Stimulated activated naive CD8-positive, alpha-beta T cell treated with anti-CD3 and anti-CD28 coated beads, Interleukin-15, amount 100 ng/mL, for 72 hours (primary cell): ENCODE data around the gene ALPK3.

Source experiments
- ATAC-seq: fragments of 150-1000 bp; cut with Tn5 transposase; 2 replicates; pipeline ENCODE4 v1.10.0; 2021; ENCODE audit warnings: mild to moderate bottlenecking, moderate library complexity
- DNase-seq, 2 donors: peaks; one replicate each; pipeline ENCODE4 v3.0.0; 2021 to 2022
- H3K27ac Mint-ChIP-seq, 2 donors: one replicate each; pipeline ENCODE4 v1.8.0; 2022; ENCODE audit warnings: mild to moderate bottlenecking in 2 of 2, mixed read lengths in 2 of 2, moderate library complexity in 2 of 2
- H3K27me3 Mint-ChIP-seq: one replicate; pipeline ENCODE4 v1.8.0; 2022; ENCODE audit warnings: mixed read lengths
- H3K4me1 Mint-ChIP-seq: one replicate; pipeline ENCODE4 v1.8.0; 2022; ENCODE audit warnings: mild to moderate bottlenecking, mixed read lengths
- H3K4me3 Mint-ChIP-seq, 2 donors: one replicate each; pipeline ENCODE4 v1.8.0; 2022; ENCODE audit warnings: mild to moderate bottlenecking in 2 of 2, mixed read lengths in 2 of 2, moderate library complexity in 1 of 2
- H3K9me3 Mint-ChIP-seq, 2 donors: one replicate each; pipeline ENCODE4 v1.8.0; 2022; ENCODE audit warnings: mixed read lengths in 2 of 2

The ALPK3 gene

GRCh38 chr15:84793431-84794161 is 23.6 kb upstream of the ALPK3 start:
- Mint-ChIP-seq H3K4me1 (peaks cover 12% of the 10 kb centered on the region), H3K27ac (no peak overlapping the region), H3K27me3 (no peaks in the 10 kb centered on the region), H3K4me3 (no peak overlapping the region), H3K9me3 (no peaks in the 10 kb centered on the region)
- no peak for ATAC-seq
- no peak for DNase-seq

- H3K27me3 Mint-ChIP-seq: no peaks in the 10 kb centered on the region
- no peak for ATAC-seq
- H3K4me1 Mint-ChIP-seq: peaks cover 10% of the 10 kb centered on the region
- H3K4me3 Mint-ChIP-seq: no peak overlapping the region
- H3K9me3 Mint-ChIP-seq: no peaks in the 10 kb centered on the region
- H3K27ac Mint-ChIP-seq: no peak overlapping the region
- no peak for DNase-seq
Observed at GRCh38 chr15:84794162-84794547, 23.0 kb upstream of the ALPK3 start.

GRCh38 chr15:84795186-84795585 is 22.0 kb upstream of the ALPK3 start:
- no peaks in the 10 kb centered on the region for H3K27me3 Mint-ChIP-seq
- H3K9me3 Mint-ChIP-seq: no peaks in the 10 kb centered on the region
- no peak overlapping the region for H3K27ac Mint-ChIP-seq
- no peak overlapping the region for H3K4me3 Mint-ChIP-seq
- peaks cover 8% of the 10 kb centered on the region for H3K4me1 Mint-ChIP-seq
- DNase-seq: no peak
- ATAC-seq: no peak

- ATAC-seq (no peak), DNase-seq (no peak)
- no peaks in the 10 kb centered on the region for H3K4me1 Mint-ChIP-seq
- H3K27me3 Mint-ChIP-seq: no peaks in the 10 kb centered on the region
- H3K27ac Mint-ChIP-seq: peak overlapping the region in 1 of 2 donors; percentile 45
- no peak overlapping the region for H3K4me3 Mint-ChIP-seq
- no peaks in the 10 kb centered on the region for H3K9me3 Mint-ChIP-seq
Observed at GRCh38 chr15:84797212-84797611, 19.9 kb upstream of the ALPK3 start.

GRCh38 chr15:84797801-84798200 is 19.4 kb upstream of the ALPK3 start:
- Mint-ChIP-seq H3K27ac (peak overlapping the region in 1 of 2 donors; percentile 84), H3K4me3 (no peak overlapping the region)
- no peak for DNase-seq

GRCh38 chr15:84798436-84798946 is 18.7 kb upstream of the ALPK3 start:
- no peaks in the 10 kb centered on the region for H3K9me3 Mint-ChIP-seq
- ATAC-seq (no peak), DNase-seq (no peak)
- no peak overlapping the region for H3K4me3 Mint-ChIP-seq
- no peaks in the 10 kb centered on the region for H3K4me1 Mint-ChIP-seq
- peak overlapping the region in 1 of 2 donors; percentile 84 for H3K27ac Mint-ChIP-seq
- no peaks in the 10 kb centered on the region for H3K27me3 Mint-ChIP-seq

More at GRCh38 chr15:84797801-84798200, 19.4 kb upstream of the ALPK3 start:
- Mint-ChIP-seq H3K4me1 (no peaks in the 10 kb centered on the region), H3K9me3 (no peaks in the 10 kb centered on the region), H3K27me3 (no peaks in the 10 kb centered on the region)
- ATAC-seq: no peak

- Mint-ChIP-seq H3K27me3 (no peaks in the 10 kb centered on the region), H3K4me1 (no peaks in the 10 kb centered on the region), H3K4me3 (no peak overlapping the region), H3K9me3 (no peaks in the 10 kb centered on the region), H3K27ac (no peak overlapping the region)
- DNase-seq: no peak
- no peak for ATAC-seq
Observed at GRCh38 chr15:84799511-84800187, 17.5 kb upstream of the ALPK3 start.

- Mint-ChIP-seq H3K4me3 (no peak overlapping the region), H3K27me3 (no peaks in the 10 kb centered on the region), H3K27ac (no peak overlapping the region), H3K4me1 (no peaks in the 10 kb centered on the region), H3K9me3 (no peaks in the 10 kb centered on the region)
- no peak for ATAC-seq
- no peak for DNase-seq
Observed at GRCh38 chr15:84800365-84800806, 16.8 kb upstream of the ALPK3 start.

GRCh38 chr15:84804005-84804900 is 12.9 kb upstream of the ALPK3 start:
- DNase-seq: no peak
- H3K9me3 Mint-ChIP-seq: no peaks in the 10 kb centered on the region
- no peak overlapping the region for H3K4me3 Mint-ChIP-seq
- H3K4me1 Mint-ChIP-seq: no peaks in the 10 kb centered on the region
- H3K27me3 Mint-ChIP-seq: no peaks in the 10 kb centered on the region
- ATAC-seq: no peak
- peak overlapping the region in 1 of 2 donors; percentile 16 for H3K27ac Mint-ChIP-seq

GRCh38 chr15:84805221-84805620 is 11.9 kb upstream of the ALPK3 start:
- Mint-ChIP-seq H3K4me1 (no peaks in the 10 kb centered on the region), H3K27me3 (no peaks in the 10 kb centered on the region), H3K4me3 (no peak overlapping the region), H3K27ac (no peak overlapping the region), H3K9me3 (no peaks in the 10 kb centered on the region)
- DNase-seq: no peak
- no peak for ATAC-seq

GRCh38 chr15:84807228-84807627 is 9.9 kb upstream of the ALPK3 start:
- DNase-seq: no peak
- Mint-ChIP-seq H3K4me1 (no peaks in the 10 kb centered on the region), H3K27ac (no peak overlapping the region), H3K27me3 (no peaks in the 10 kb centered on the region), H3K9me3 (no peaks in the 10 kb centered on the region), H3K4me3 (no peak overlapping the region)
- ATAC-seq: no peak

GRCh38 chr15:84810073-84810840 is 6.9 kb upstream of the ALPK3 start:
- H3K4me3 Mint-ChIP-seq: no peak overlapping the region
- no peaks in the 10 kb centered on the region for H3K9me3 Mint-ChIP-seq
- no peak for DNase-seq
- no peak for ATAC-seq
- no peaks in the 10 kb centered on the region for H3K4me1 Mint-ChIP-seq
- H3K27me3 Mint-ChIP-seq: peaks cover 3% of the 10 kb centered on the region
- H3K27ac Mint-ChIP-seq: peak overlapping the region in 1 of 2 donors; percentile 62

- Mint-ChIP-seq H3K4me3 (no peak overlapping the region), H3K27me3 (peaks cover 10% of the 10 kb centered on the region), H3K9me3 (no peaks in the 10 kb centered on the region), H3K4me1 (no peaks in the 10 kb centered on the region), H3K27ac (no peak overlapping the region)
- ATAC-seq: peak; percentile 45
- DNase-seq: no peak
Observed at GRCh38 chr15:84811151-84811550, 6.0 kb upstream of the ALPK3 start.

GRCh38 chr15:84811828-84812227 is 5.3 kb upstream of the ALPK3 start:
- H3K9me3 Mint-ChIP-seq: no peaks in the 10 kb centered on the region
- ATAC-seq: no peak
- no peak for DNase-seq
- peaks cover 17% of the 10 kb centered on the region for H3K27me3 Mint-ChIP-seq
- no peak overlapping the region for H3K27ac Mint-ChIP-seq
- no peak overlapping the region for H3K4me3 Mint-ChIP-seq
- peaks cover 6% of the 10 kb centered on the region for H3K4me1 Mint-ChIP-seq

- no peak overlapping the region for H3K27ac Mint-ChIP-seq
- ATAC-seq (no peak), DNase-seq (no peak)
- H3K27me3 Mint-ChIP-seq: peaks cover 18% of the 10 kb centered on the region
- H3K4me3 Mint-ChIP-seq: no peak overlapping the region
- no peaks in the 10 kb centered on the region for H3K9me3 Mint-ChIP-seq
- H3K4me1 Mint-ChIP-seq: peaks cover 9% of the 10 kb centered on the region
Observed at GRCh38 chr15:84812842-84813241, 4.3 kb upstream of the ALPK3 start.
